Astrocyte (in vitro differentiated cells and primary cell): ENCODE results near the gene DHX16. TPM values are rescaled to one million over a fixed set of nuclear protein-coding genes. Genes with fewer than 3 reads are reported as not detected.

Experiments
- DNase-seq: peaks from one replicate; pipeline ENCODE4 v3.0.0-alpha.2; 2010; ENCODE audit warnings: low read depth
- FAIRE-seq: peaks from 2 replicates; lab custom pipeline; 2011; peaks lifted over from hg19 to GRCh38; lab: Jason Lieb, UNC
- H2AFZ ChIP-seq: 2 replicates; pipeline ENCODE4 v1.6.0; 2012; ENCODE audit warnings: low read depth, low read length, inconsistent platforms
- H3K27ac ChIP-seq: 2 replicates; pipeline ENCODE4 v1.5.1; 2011; ENCODE audit warnings: low read depth, low read length, inconsistent platforms
- H3K27me3 ChIP-seq: 2 replicates; pipeline ENCODE4 v1.6.0; 2011; ENCODE audit warnings: low read length, inconsistent platforms; ENCODE audit not compliant: insufficient read depth
- H3K36me3 ChIP-seq: 2 replicates; pipeline ENCODE4 v1.5.1; 2011; ENCODE audit warnings: low read length, inconsistent platforms; ENCODE audit not compliant: insufficient read depth
- H3K4me1 ChIP-seq: 2 replicates; pipeline ENCODE4 v1.5.1; 2011; ENCODE audit warnings: low read length, inconsistent platforms; ENCODE audit not compliant: insufficient read depth
- H3K4me2 ChIP-seq: 2 replicates; pipeline ENCODE4 v1.6.0; 2012; ENCODE audit warnings: low read length, inconsistent platforms
- H3K4me3 ChIP-seq: 2 replicates; pipeline ENCODE4 v1.5.1; 2011; ENCODE audit warnings: low read depth, mild to moderate bottlenecking, low read length, inconsistent platforms; ENCODE audit not compliant: insufficient read depth
- H3K79me2 ChIP-seq: 2 replicates; pipeline ENCODE4 v1.6.0; 2012; ENCODE audit warnings: mild to moderate bottlenecking, low read length, inconsistent platforms; ENCODE audit not compliant: insufficient read depth
- H3K9ac ChIP-seq: 2 replicates; pipeline ENCODE4 v1.6.0; 2012; ENCODE audit warnings: mild to moderate bottlenecking, low read length, inconsistent platforms
- H3K9me3 ChIP-seq: 2 replicates; pipeline ENCODE4 v1.5.1; 2012; ENCODE audit warnings: low read depth, mild to moderate bottlenecking, low read length, inconsistent platforms; ENCODE audit not compliant: insufficient read depth
- H4K20me1 ChIP-seq: 2 replicates; pipeline ENCODE4 v1.6.0; 2012; ENCODE audit warnings: low read length, inconsistent platforms; ENCODE audit not compliant: insufficient read depth
- H3K27ac Mint-ChIP-seq: one replicate; pipeline ENCODE4 v1.8.0; 2021; ENCODE audit warnings: mild to moderate bottlenecking, mixed read lengths; ENCODE audit not compliant: unreplicated experiment
- H3K27me3 Mint-ChIP-seq: one replicate; pipeline ENCODE4 v1.8.0; 2021; ENCODE audit warnings: low read depth, mixed read lengths; ENCODE audit not compliant: unreplicated experiment
- H3K36me3 Mint-ChIP-seq: one replicate; pipeline ENCODE4 v1.8.0; 2021; ENCODE audit warnings: low read depth, mixed read lengths; ENCODE audit not compliant: unreplicated experiment
- H3K4me1 Mint-ChIP-seq: one replicate; pipeline ENCODE4 v1.8.0; 2021; ENCODE audit warnings: low read depth, mixed read lengths; ENCODE audit not compliant: unreplicated experiment
- H3K4me3 Mint-ChIP-seq: one replicate; pipeline ENCODE4 v1.8.0; 2021; ENCODE audit warnings: mild to moderate bottlenecking, moderate library complexity, mixed read lengths; ENCODE audit not compliant: unreplicated experiment
- H3K9me3 Mint-ChIP-seq: one replicate; pipeline ENCODE4 v1.8.0; 2021; ENCODE audit warnings: mild to moderate bottlenecking, mixed read lengths; ENCODE audit not compliant: unreplicated experiment
- EZH2 ChIP-seq: IDR thresholded peaks from 2 replicates; pipeline ENCODE4 v1.6.1; 2012; ENCODE audit warnings: mild to moderate bottlenecking, low read length, inconsistent platforms; ENCODE audit not compliant: insufficient read depth
- total RNA-seq: library from RNA; stranded (reverse); gene quantifications from 2 replicates; pipeline ENCODE4 v1.2.1, GENCODE V29; 2021
- TF ChIP-seq, protein P1 (sequence below): IDR thresholded peaks from 2 replicates; pipeline ENCODE4 v1.5.1; 2011; ENCODE audit warnings: low read depth, mild to moderate bottlenecking, inconsistent platforms, low read length, moderate library complexity; ENCODE audit not compliant: insufficient read depth

The DHX16 gene
- total RNA-seq, 1 donor from 2014 or later: 30.0 TPM

DNA sequence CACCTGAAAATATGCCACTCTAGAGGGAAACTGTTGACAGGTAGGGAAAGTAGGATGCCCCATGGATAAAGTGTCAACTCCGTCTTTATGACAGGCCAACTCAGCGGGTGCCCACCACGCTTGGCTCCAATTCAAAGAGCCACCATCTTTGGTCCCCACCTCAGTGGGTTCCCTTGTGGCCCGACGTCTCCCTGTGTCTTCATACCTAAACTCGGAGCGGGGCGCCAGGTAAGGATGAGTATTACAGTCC is 44.0 kb upstream of the DHX16 start:
- peak overlapping the region; percentile 89 for H3K27ac ChIP-seq
- Mint-ChIP-seq H3K9me3 (no peaks in the 10 kb centered on the region), H3K4me1 (peaks cover 21% of the 10 kb centered on the region), H3K27me3 (no peaks in the 10 kb centered on the region), H3K36me3 (peaks cover 33% of the 10 kb centered on the region), H3K27ac (peak overlapping the region; percentile 100), H3K4me3 (peak overlapping the region; percentile 94)
- no peaks in the 10 kb centered on the region for H3K27me3 ChIP-seq
- H3K4me3 ChIP-seq: peak overlapping the region; percentile 78
- H3K9ac ChIP-seq: peak overlapping the region; percentile 85
- FAIRE-seq: no peak
- H3K4me2 ChIP-seq: peak overlapping the region; percentile 88
- peaks cover 19% of the 10 kb centered on the region for H3K4me1 ChIP-seq
- peaks cover 19% of the 10 kb centered on the region for H3K36me3 ChIP-seq
- H3K9me3 ChIP-seq: no peaks in the 10 kb centered on the region
- no peak for DNase-seq
- TF ChIP-seq EZH2: no peak
- TF ChIP-seq, protein P1, sequence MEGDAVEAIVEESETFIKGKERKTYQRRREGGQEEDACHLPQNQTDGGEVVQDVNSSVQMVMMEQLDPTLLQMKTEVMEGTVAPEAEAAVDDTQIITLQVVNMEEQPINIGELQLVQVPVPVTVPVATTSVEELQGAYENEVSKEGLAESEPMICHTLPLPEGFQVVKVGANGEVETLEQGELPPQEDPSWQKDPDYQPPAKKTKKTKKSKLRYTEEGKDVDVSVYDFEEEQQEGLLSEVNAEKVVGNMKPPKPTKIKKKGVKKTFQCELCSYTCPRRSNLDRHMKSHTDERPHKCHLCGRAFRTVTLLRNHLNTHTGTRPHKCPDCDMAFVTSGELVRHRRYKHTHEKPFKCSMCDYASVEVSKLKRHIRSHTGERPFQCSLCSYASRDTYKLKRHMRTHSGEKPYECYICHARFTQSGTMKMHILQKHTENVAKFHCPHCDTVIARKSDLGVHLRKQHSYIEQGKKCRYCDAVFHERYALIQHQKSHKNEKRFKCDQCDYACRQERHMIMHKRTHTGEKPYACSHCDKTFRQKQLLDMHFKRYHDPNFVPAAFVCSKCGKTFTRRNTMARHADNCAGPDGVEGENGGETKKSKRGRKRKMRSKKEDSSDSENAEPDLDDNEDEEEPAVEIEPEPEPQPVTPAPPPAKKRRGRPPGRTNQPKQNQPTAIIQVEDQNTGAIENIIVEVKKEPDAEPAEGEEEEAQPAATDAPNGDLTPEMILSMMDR: no peak
- H3K79me2 ChIP-seq: peaks cover 48% of the 10 kb centered on the region
- H4K20me1 ChIP-seq: peaks cover 4% of the 10 kb centered on the region
- peak overlapping the region; percentile 67 for H2AFZ ChIP-seq

DNA sequence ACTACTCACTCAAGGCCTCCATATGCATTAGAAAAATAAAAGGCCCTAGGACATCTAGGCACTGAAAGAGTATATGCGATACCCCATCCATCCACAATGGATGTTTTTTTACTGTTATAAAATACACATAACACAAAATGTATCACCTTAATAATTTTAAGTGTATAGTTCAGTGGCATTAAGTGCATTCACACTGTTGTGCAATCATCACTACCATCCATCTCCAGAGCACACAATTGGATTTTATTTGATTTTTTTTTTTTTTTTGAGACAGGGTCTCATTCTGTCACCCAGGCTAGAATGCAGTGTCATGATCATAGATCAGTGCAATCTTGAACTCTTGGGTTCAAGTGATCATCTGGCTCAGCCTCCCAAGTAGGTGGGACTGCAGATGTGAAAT is 41.5 kb upstream of the DHX16 start:
- H3K4me3 Mint-ChIP-seq: no peak overlapping the region
- peak overlapping the region; percentile 31 for H3K27ac Mint-ChIP-seq
- H3K4me1 Mint-ChIP-seq: peaks cover 17% of the 10 kb centered on the region
- Histone ChIP-seq H3K9me3 (no peaks in the 10 kb centered on the region), H2AFZ (no peak overlapping the region), H3K27ac (no peak overlapping the region), H3K79me2 (peaks cover 25% of the 10 kb centered on the region), H4K20me1 (no peaks in the 10 kb centered on the region), H3K4me1 (peaks cover 14% of the 10 kb centered on the region), H3K4me3 (no peak overlapping the region), H3K9ac (no peak overlapping the region), H3K36me3 (peaks cover 24% of the 10 kb centered on the region), H3K4me2 (no peak overlapping the region), H3K27me3 (no peaks in the 10 kb centered on the region)
- TF ChIP-seq, protein P1: no peak
- TF ChIP-seq EZH2: no peak
- DNase-seq (no peak), FAIRE-seq (no peak)
- peaks cover 33% of the 10 kb centered on the region for H3K36me3 Mint-ChIP-seq
- no peaks in the 10 kb centered on the region for H3K27me3 Mint-ChIP-seq
- no peaks in the 10 kb centered on the region for H3K9me3 Mint-ChIP-seq

DNA sequence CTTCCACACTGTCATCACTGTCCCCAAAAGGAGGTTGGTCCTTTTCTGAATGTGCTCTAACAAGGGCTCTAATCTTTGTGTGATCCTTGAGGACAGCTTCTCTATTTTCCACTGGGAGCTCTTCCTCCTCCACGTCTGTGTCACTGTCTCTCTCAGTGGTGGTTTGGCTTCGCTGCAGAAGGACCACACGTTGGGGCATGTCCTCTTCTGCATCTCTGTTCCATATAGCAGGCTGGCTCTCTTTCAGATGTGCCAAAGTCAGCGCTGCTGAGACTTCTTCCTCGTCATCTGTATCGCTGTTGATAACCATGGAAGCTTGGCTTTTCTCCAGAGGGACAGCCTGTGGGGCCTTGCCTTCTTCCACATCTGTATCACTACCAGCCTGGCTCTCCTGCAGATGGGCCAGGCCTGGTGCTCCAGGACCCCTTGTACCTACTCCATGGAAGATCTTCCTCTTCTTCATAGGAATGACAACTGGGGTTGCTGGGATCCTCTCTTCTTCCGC is 39.7 kb upstream of the DHX16 start:
- Histone ChIP-seq H3K27ac (no peak overlapping the region), H3K9ac (no peak overlapping the region), H3K9me3 (no peaks in the 10 kb centered on the region), H3K36me3 (peaks cover 28% of the 10 kb centered on the region), H3K27me3 (no peaks in the 10 kb centered on the region), H3K4me2 (no peak overlapping the region), H4K20me1 (no peaks in the 10 kb centered on the region), H3K79me2 (peaks cover 13% of the 10 kb centered on the region), H3K4me1 (peaks cover 7% of the 10 kb centered on the region), H3K4me3 (no peak overlapping the region), H2AFZ (no peak overlapping the region)
- peak overlapping the region; percentile 66 for H3K4me3 Mint-ChIP-seq
- TF ChIP-seq, protein P1: no peak
- TF ChIP-seq EZH2: no peak
- H3K36me3 Mint-ChIP-seq: peaks cover 34% of the 10 kb centered on the region
- FAIRE-seq (no peak), DNase-seq (no peak)
- no peak overlapping the region for H3K27ac Mint-ChIP-seq
- H3K27me3 Mint-ChIP-seq: no peaks in the 10 kb centered on the region
- H3K4me1 Mint-ChIP-seq: peaks cover 7% of the 10 kb centered on the region
- H3K9me3 Mint-ChIP-seq: no peaks in the 10 kb centered on the region
